Measurements from ENCODE around the gene TSHZ2.

Gene TSHZ2

GRCh38 chr20:53439616-53440015, 467.5 kb downstream of the TSHZ2 start:
- no peak for TF ChIP-seq CREB1 (IDR thresholded peaks at IDR 0.05; ENCODE audit: low read depth)
- TF ChIP-seq CEBPB (IDR thresholded peaks at IDR 0.05): no peak
- no peak for TF ChIP-seq REST (IDR thresholded peaks at IDR 0.05; ENCODE audit: low read depth)
- TF ChIP-seq MAX (IDR thresholded peaks at IDR 0.05): no peak
- no peak for TF ChIP-seq EP300 (IDR thresholded peaks at IDR 0.05; ENCODE audit: borderline replicate concordance)

- TF ChIP-seq EP300 (IDR thresholded peaks at IDR 0.05; ENCODE audit: borderline replicate concordance) (no peak), YY1 (IDR thresholded peaks at IDR 0.05; ENCODE audit: low read depth) (no peak), ZBTB7A (IDR thresholded peaks at IDR 0.05; ENCODE audit: low read depth) (no peak), USF1 (IDR thresholded peaks at IDR 0.05) (no peak), EGR1 (IDR thresholded peaks at IDR 0.05) (no peak), REST (IDR thresholded peaks at IDR 0.05; ENCODE audit: low read depth) (no peak), MAX (IDR thresholded peaks at IDR 0.05) (no peak), NFIC (IDR thresholded peaks at IDR 0.05) (no peak), RAD21 (IDR thresholded peaks at IDR 0.05; ENCODE audit: low read depth) (no peak), TCF12 (IDR thresholded peaks at IDR 0.05; ENCODE audit: low read depth) (no peak), CREB1 (IDR thresholded peaks at IDR 0.05; ENCODE audit: low read depth) (no peak), TEAD4 (IDR thresholded peaks at IDR 0.05) (no peak), CEBPB (IDR thresholded peaks at IDR 0.05) (no peak)
Observed at GRCh38 chr20:53444401-53445149, 472.4 kb downstream of the TSHZ2 start.

- no peak for TF ChIP-seq EGR1 (IDR thresholded peaks at IDR 0.05)
- no peak for TF ChIP-seq CEBPB (IDR thresholded peaks at IDR 0.05)
- TF ChIP-seq REST (IDR thresholded peaks at IDR 0.05; ENCODE audit: low read depth): no peak
- TF ChIP-seq RAD21 (IDR thresholded peaks at IDR 0.05; ENCODE audit: low read depth): no peak
- TF ChIP-seq MAX (IDR thresholded peaks at IDR 0.05): no peak
- no peak for TF ChIP-seq YY1 (IDR thresholded peaks at IDR 0.05; ENCODE audit: low read depth)
- no peak for TF ChIP-seq TCF12 (IDR thresholded peaks at IDR 0.05; ENCODE audit: low read depth)
- no peak for TF ChIP-seq TEAD4 (IDR thresholded peaks at IDR 0.05)
- no peak for TF ChIP-seq FOXM1 (IDR thresholded peaks at IDR 0.05; ENCODE audit: borderline replicate concordance, low read depth)
- TF ChIP-seq ZBTB7A (IDR thresholded peaks at IDR 0.05; ENCODE audit: low read depth): no peak
- no peak for TF ChIP-seq CREB1 (IDR thresholded peaks at IDR 0.05; ENCODE audit: low read depth)
- TF ChIP-seq NFIC (IDR thresholded peaks at IDR 0.05): no peak
- no peak for TF ChIP-seq EP300 (IDR thresholded peaks at IDR 0.05; ENCODE audit: borderline replicate concordance)
- no peak for TF ChIP-seq USF1 (IDR thresholded peaks at IDR 0.05)
- no peak for TF ChIP-seq TAF1 (IDR thresholded peaks at IDR 0.05; ENCODE audit: low read depth)
Observed at GRCh38 chr20:53445321-53445731, 473.2 kb downstream of the TSHZ2 start.

- no peak for TF ChIP-seq RAD21 (IDR thresholded peaks at IDR 0.05; ENCODE audit: low read depth)
- TF ChIP-seq MAX (IDR thresholded peaks at IDR 0.05): no peak
- no peak for TF ChIP-seq TEAD4 (IDR thresholded peaks at IDR 0.05)
- TF ChIP-seq CEBPB (IDR thresholded peaks at IDR 0.05): no peak
- no peak for TF ChIP-seq ZBTB7A (IDR thresholded peaks at IDR 0.05; ENCODE audit: low read depth)
- TF ChIP-seq EGR1 (IDR thresholded peaks at IDR 0.05): no peak
- TF ChIP-seq USF1 (IDR thresholded peaks at IDR 0.05): no peak
- TF ChIP-seq TCF12 (IDR thresholded peaks at IDR 0.05; ENCODE audit: low read depth): no peak
- TF ChIP-seq EP300 (IDR thresholded peaks at IDR 0.05; ENCODE audit: borderline replicate concordance): no peak
Observed at GRCh38 chr20:53445932-53446331, 473.8 kb downstream of the TSHZ2 start.

Measured in Ishikawa (cell line).